K562 (cell line): ENCODE results near the gene ADM2. TPM values are rescaled to one million over a fixed set of nuclear protein-coding genes. Genes with fewer than 3 reads are reported as not detected.
A peak's percentile ranks its signal among the peaks of the same experiment; 100 is the strongest.

Source experiments
- ATAC-seq: fragments of 200-7000 bp; cut with Tn5 transposase; 3 replicates; pipeline ENCODE4 v1.9.1; 2020; ENCODE audit warnings: moderate library complexity
- BruUV-seq: library from RNA; stranded (reverse); fragments of 400-500 nt; replicated peaks from 2 replicates; lab custom pipeline; 2021; lab: Mats Ljungman, UMichigan
- CTCF ChIA-PET: fragments of 300-600 bp; formaldehyde crosslinking; extraction: SDS; loops from one replicate; lab custom pipeline; 2021; ENCODE audit warnings: low intra/inter-chr PET ratio; lab: Yijun Ruan, JAX
- POLR2A ChIA-PET: fragments of 300-600, 350-650 bp; sonication (Branson Sonifier 250); formaldehyde crosslinking; extraction: SDS; loops from one replicate; lab custom pipeline; 2021; ENCODE audit warnings: antibody characterized with exemption, inconsistent platforms; lab: Yijun Ruan, JAX
- DNase-seq, 4 experiments: peaks; one replicate each; pipeline versions ENCODE4 v3.0.0 to v3.0.0-alpha.2; 2011 to 2018; ENCODE audit warnings: low spot score in 3 of 4, mixed read lengths in 3 of 4; ENCODE audit errors: extremely low read depth in 1 of 4
- FAIRE-seq: peaks from 2 replicates; lab custom pipeline; 2011; peaks lifted over from hg19 to GRCh38; lab: Jason Lieb, UNC
- H2AFZ ChIP-seq: 2 replicates; pipeline ENCODE4 v1.6.0; 2011; ENCODE audit warnings: low read depth, low read length, control low read depth, inconsistent platforms
- H3K27ac ChIP-seq: fragments of 200-600 bp; 3 replicates; pipeline ENCODE4 v1.8.0; 2011; ENCODE audit warnings: low read depth, mild to moderate bottlenecking, control low read depth, inconsistent platforms, low read length, moderate library complexity, mixed read lengths; ENCODE audit errors: extremely low read depth
- H3K27me3 ChIP-seq, 2 experiments: fragments of 300-600 bp in 1 of 2; 2 replicates in 1 of 2; 3 replicates in 1 of 2; pipeline versions ENCODE4 v1.6.0 to v1.8.0; 2011; ENCODE audit warnings: inconsistent platforms in 2 of 2, low read length in 2 of 2, mild to moderate bottlenecking in 1 of 2, mixed read lengths in 1 of 2, moderate library complexity in 1 of 2; ENCODE audit not compliant: control insufficient read depth in 2 of 2, insufficient read depth in 2 of 2
- H3K36me3 ChIP-seq: fragments of 300-600 bp; 3 replicates; pipeline ENCODE4 v1.8.0; 2011; ENCODE audit warnings: mild to moderate bottlenecking, low read length, inconsistent platforms; ENCODE audit not compliant: control insufficient read depth, insufficient read depth
- H3K4me1 ChIP-seq, 2 experiments: fragments of 200-600 bp in 1 of 2; replicated peaks in 1 of 2; 2 replicates in 1 of 2; 3 replicates in 1 of 2; pipeline versions ENCODE4 v1.5.1 to v1.8.0; 2011; ENCODE audit warnings: inconsistent platforms in 2 of 2, low read length in 2 of 2, mild to moderate bottlenecking in 1 of 2, mixed read lengths in 1 of 2, moderate library complexity in 1 of 2; ENCODE audit not compliant: control insufficient read depth in 2 of 2, insufficient read depth in 2 of 2
- H3K4me2 ChIP-seq: 2 replicates; pipeline ENCODE4 v1.6.1; 2011; ENCODE audit warnings: low read length, control low read depth, inconsistent platforms, mixed read lengths; ENCODE audit not compliant: insufficient read depth
- H3K4me3 ChIP-seq: fragments of 200-600 bp; sonication (generic), shearing (Covaris generic); 2 replicates; pipeline ENCODE4 v1.5.1; 2016; ENCODE audit warnings: control low read depth, inconsistent platforms
- H3K79me2 ChIP-seq: fragments of 200-600 bp; 3 replicates; pipeline ENCODE4 v1.8.0; 2011; ENCODE audit warnings: low read length, inconsistent platforms; ENCODE audit not compliant: control insufficient read depth, insufficient read depth
- H3K9ac ChIP-seq, 2 experiments: 2 replicates each; pipeline versions ENCODE4 v1.6.0 to v1.6.1; 2011; ENCODE audit warnings: low read depth in 2 of 2, low read length in 2 of 2, control low read depth in 1 of 2, inconsistent platforms in 1 of 2, mild to moderate bottlenecking in 1 of 2, mixed read lengths in 1 of 2; ENCODE audit not compliant: insufficient read depth in 1 of 2
- H3K9me1 ChIP-seq: one replicate; pipeline ENCODE4 v1.6.0; 2011; ENCODE audit warnings: inconsistent platforms, mild to moderate bottlenecking, low read length, moderate library complexity; ENCODE audit not compliant: control insufficient read depth, insufficient read depth
- H3K9me3 ChIP-seq: replicated peaks from 2 replicates; pipeline ENCODE4 v1.5.1; 2011; ENCODE audit warnings: low read depth, low read length, inconsistent platforms; ENCODE audit not compliant: control insufficient read depth, insufficient read depth
- H4K20me1 ChIP-seq: replicated peaks from 2 replicates; pipeline ENCODE4 v1.6.1; 2011; ENCODE audit warnings: low read length, inconsistent platforms, mixed read lengths; ENCODE audit not compliant: control insufficient read depth, insufficient read depth
- BCOR ChIP-seq: fragments of 450-650 bp; IDR thresholded peaks from 2 replicates; pipeline ENCODE4 v1.6.1; 2016
- BHLHE40 ChIP-seq: IDR thresholded peaks from 2 replicates; pipeline ENCODE4 v1.6.1; 2011; ENCODE audit warnings: low read length, improper control_type of control experiment
- CEBPZ ChIP-seq: fragments of 150-350 bp; IDR thresholded peaks from 2 replicates; pipeline ENCODE4 v1.6.1; 2014; ENCODE audit warnings: low read depth, mild to moderate bottlenecking, low read length, borderline replicate concordance
- JUNB ChIP-seq: fragments of 450-650 bp; formaldehyde crosslinking; conservative IDR thresholded peaks from 2 replicates; pipeline ENCODE4 v1.4.0; 2020; ENCODE audit warnings: mild to moderate bottlenecking
- KDM1A ChIP-seq, 2 experiments: fragments of 450-650 bp; IDR thresholded peaks; 2 replicates each; pipeline ENCODE4 v1.6.1; 2016; ENCODE audit warnings: mild to moderate bottlenecking in 2 of 2
- MEF2A ChIP-seq: IDR thresholded peaks from 2 replicates; pipeline ENCODE4 v1.6.1; 2011; ENCODE audit warnings: low read depth, mild to moderate bottlenecking, low read length, moderate library complexity; ENCODE audit not compliant: control insufficient read depth
- NCOR1 ChIP-seq: fragments of 450-650 bp; IDR thresholded peaks from 2 replicates; pipeline ENCODE4 v1.6.1; 2016; ENCODE audit warnings: mild to moderate bottlenecking, moderate library complexity
- NFE2L1 ChIP-seq: fragments of 450-650 bp; IDR thresholded peaks from 2 replicates; pipeline ENCODE4 v1.6.1; 2016; ENCODE audit warnings: missing genetic modification characterization, low read depth, mild to moderate bottlenecking, missing compliant biosample characterization, moderate library complexity, borderline replicate concordance
- RBFOX2 ChIP-seq: fragments of 200-400 bp; formaldehyde crosslinking; IDR thresholded peaks from 2 replicates; pipeline ENCODE4 v1.6.1; 2017; ENCODE audit warnings: low read depth, mild to moderate bottlenecking, low read length, moderate library complexity
- RBM22 ChIP-seq: fragments of 200-400 bp; formaldehyde crosslinking; IDR thresholded peaks from 2 replicates; pipeline ENCODE4 v1.6.1; 2018; ENCODE audit warnings: low read length, low read depth; ENCODE audit not compliant: poor library complexity, severe bottlenecking
- SIN3A ChIP-seq, 2 experiments: fragments of 150-350 bp in 1 of 2; IDR thresholded peaks; 2 replicates each; pipeline ENCODE4 v1.6.1; 2011 to 2016; ENCODE audit warnings: borderline replicate concordance in 2 of 2, low read depth in 2 of 2, low read length in 2 of 2, mild to moderate bottlenecking in 2 of 2, moderate library complexity in 2 of 2; ENCODE audit not compliant: control insufficient read depth in 1 of 2
- SIRT6 ChIP-seq: IDR thresholded peaks from one replicate; pipeline ENCODE4 v1.6.1; 2012; ENCODE audit warnings: low read depth, mild to moderate bottlenecking, control low read depth, inconsistent platforms, low read length, moderate library complexity
- SMAD4 ChIP-seq: fragments of 250-450 bp; sonication (Bioruptor Pico); conservative IDR thresholded peaks from 2 replicates; pipeline ENCODE4 v1.8.0; 2021; ENCODE audit warnings: inconsistent platforms, mild to moderate bottlenecking, moderate library complexity
- ZNF174 ChIP-seq: fragments of 250-450 bp; sonication (Bioruptor Pico); IDR thresholded peaks from 2 replicates; pipeline ENCODE4 v1.4.0; 2020; ENCODE audit warnings: mild to moderate bottlenecking
- WGBS: fragments of 100-300 bp; shearing (Covaris generic); methylation state at CpG from one replicate; pipeline ENCODE4 v1.1.6; 2016; ENCODE audit warnings: low coverage, mixed read lengths; ENCODE audit not compliant: insufficient coverage; ENCODE audit errors: missing lambda C conversion rate; 5-methylcytosine and 5-hydroxymethylcytosine counted together
- in situ Hi-C: fragments of 300-500 bp; cut with MboI; formaldehyde crosslinking; loops from 4 replicates; pipeline ENCODE4 v1.15.0; 2018; ENCODE audit warnings: inconsistent platforms, mixed read lengths
- intact Hi-C: fragments of 100-400 bp; cut with micrococcal nuclease; formaldehyde crosslinking; loops from 2 replicates; pipeline ENCODE4 v1.14.2; 2022
- polyA plus RNA-seq, 8 experiments: library from polyadenylated mRNA; depleted of rRNA in 4 of 8; stranded (reverse) in 5 of 8; unstranded in 3 of 8; fragments of >200 nt; fragmentation: Nextera tagmentation in 2 of 8; fragmentation: Illumina TruSeq in 1 of 8; extraction: Ambion mirVana in 2 of 8; extraction: Trizol in 1 of 8; gene quantifications; 2 replicates each; pipeline versions ENCODE4 v1.2.1 to v1.2.3, GENCODE V29; 2011 to 2014; ENCODE audit warnings: inconsistent platforms in 1 of 8, missing spikeins in 1 of 8
- total RNA-seq, 7 experiments: library from RNA; depleted of rRNA in 6 of 7; stranded (reverse); fragments of >200 nt in 6 of 7; fragmentation: Illumina TruSeq in 2 of 7; extraction: Trizol in 2 of 7; gene quantifications; 2 replicates each; pipeline versions ENCODE4 v1.2.1 to v1.2.3, GENCODE V29; 2011 to 2021; ENCODE audit warnings: low replicate concordance in 1 of 7
- TF ChIP-seq, protein P1 (sequence below): IDR thresholded peaks from 2 replicates; pipeline ENCODE4 v1.6.1; 2014; ENCODE audit warnings: antibody characterized with exemption
- TF ChIP-seq, protein P2 (sequence below): fragments of 450-650 bp; IDR thresholded peaks from 2 replicates; pipeline ENCODE4 v1.6.1; 2018; ENCODE audit warnings: mild to moderate bottlenecking, low read depth; ENCODE audit not compliant: partially characterized antibody
- TF ChIP-seq, protein P3 (sequence below): sonication (generic); formaldehyde crosslinking; IDR thresholded peaks from 2 replicates; pipeline ENCODE4 v1.9.0; 2022; ENCODE audit warnings: mild to moderate bottlenecking, missing genetic modification reagents

The ADM2 gene
- total and polyA plus RNA-seq, 9 of the 15 experiments (the other 6 are each of a cell fraction or from before 2014, with no cell fraction given): 0.11 to 5.1 (median 0.38) TPM

GRCh38 chr22:50516891-50517290 lies 35.5 kb downstream of the ADM2 start:
- H4K20me1 ChIP-seq: no peaks in the 10 kb centered on the region
- no peaks in the 10 kb centered on the region for H3K9me3 ChIP-seq
- H3K9me1 ChIP-seq: no peaks in the 10 kb centered on the region
- no peak overlapping the region for H3K4me2 ChIP-seq
- no peak overlapping the region for H3K4me3 ChIP-seq
- in situ Hi-C loops: no loop called here
- peaks cover 0 to 4% of the 10 kb centered on the region in 2 experiments; a peak in 2 of 5 replicates for H3K4me1 ChIP-seq
- WGBS: 80% methylated on average over 1 of the region's 16 CpGs
- peaks cover 40% of the 10 kb centered on the region for H3K79me2 ChIP-seq
- no peaks in the 10 kb centered on the region for H3K27me3 ChIP-seq
- FAIRE-seq (no peak), DNase-seq (no peak)
- TF ChIP-seq KDM1A (IDR thresholded peaks at IDR 0.05): no peak
- no peak for TF ChIP-seq SIN3A (IDR thresholded peaks at IDR 0.05; ENCODE audit: borderline replicate concordance in 2 of 2, control insufficient read depth in 1 of 2, low read depth in 2 of 2, low read length in 2 of 2)
- TF ChIP-seq SMAD4 (CRISPR knock-in tag): no peak
- no peak for TF ChIP-seq MEF2A
- TF ChIP-seq ZNF174: no peak
- no peak for TF ChIP-seq NFE2L1 (tag)
- TF ChIP-seq NCOR1: no peak
- TF ChIP-seq, protein P1, sequence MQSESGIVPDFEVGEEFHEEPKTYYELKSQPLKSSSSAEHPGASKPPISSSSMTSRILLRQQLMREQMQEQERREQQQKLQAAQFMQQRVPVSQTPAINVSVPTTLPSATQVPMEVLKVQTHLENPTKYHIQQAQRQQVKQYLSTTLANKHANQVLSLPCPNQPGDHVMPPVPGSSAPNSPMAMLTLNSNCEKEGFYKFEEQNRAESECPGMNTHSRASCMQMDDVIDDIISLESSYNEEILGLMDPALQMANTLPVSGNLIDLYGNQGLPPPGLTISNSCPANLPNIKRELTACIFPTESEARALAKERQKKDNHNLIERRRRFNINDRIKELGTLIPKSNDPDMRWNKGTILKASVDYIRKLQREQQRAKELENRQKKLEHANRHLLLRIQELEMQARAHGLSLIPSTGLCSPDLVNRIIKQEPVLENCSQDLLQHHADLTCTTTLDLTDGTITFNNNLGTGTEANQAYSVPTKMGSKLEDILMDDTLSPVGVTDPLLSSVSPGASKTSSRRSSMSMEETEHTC: no peak
- no peak for TF ChIP-seq BCOR
- TF ChIP-seq RBFOX2: peak; percentile 35; the same call in 1 of the 2 replicates
- TF ChIP-seq BHLHE40: no peak
- TF ChIP-seq, protein P2, sequence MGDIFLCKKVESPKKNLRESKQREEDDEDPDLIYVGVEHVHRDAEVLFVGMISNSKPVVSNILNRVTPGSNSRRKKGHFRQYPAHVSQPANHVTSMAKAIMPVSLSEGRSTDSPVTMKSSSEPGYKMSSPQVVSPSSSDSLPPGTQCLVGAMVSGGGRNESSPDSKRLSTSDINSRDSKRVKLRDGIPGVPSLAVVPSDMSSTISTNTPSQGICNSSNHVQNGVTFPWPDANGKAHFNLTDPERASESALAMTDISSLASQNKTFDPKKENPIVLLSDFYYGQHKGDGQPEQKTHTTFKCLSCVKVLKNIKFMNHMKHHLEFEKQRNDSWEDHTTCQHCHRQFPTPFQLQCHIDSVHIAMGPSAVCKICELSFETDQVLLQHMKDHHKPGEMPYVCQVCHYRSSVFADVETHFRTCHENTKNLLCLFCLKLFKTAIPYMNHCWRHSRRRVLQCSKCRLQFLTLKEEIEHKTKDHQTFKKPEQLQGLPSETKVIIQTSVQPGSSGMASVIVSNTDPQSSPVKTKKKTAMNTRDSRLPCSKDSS: no peak
- TF ChIP-seq RBM22: peak; percentile 29
- no peak for TF ChIP-seq SIRT6
- no peak for TF ChIP-seq JUNB (CRISPR knock-in tag)
- TF ChIP-seq, protein P3, sequence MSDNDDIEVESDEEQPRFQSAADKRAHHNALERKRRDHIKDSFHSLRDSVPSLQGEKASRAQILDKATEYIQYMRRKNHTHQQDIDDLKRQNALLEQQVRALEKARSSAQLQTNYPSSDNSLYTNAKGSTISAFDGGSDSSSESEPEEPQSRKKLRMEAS (CRISPR knock-in tag): no peak
- TF ChIP-seq CEBPZ: no peak
- TF ChIP-seq, all 486 proteins: peak for 2
- intact Hi-C loops: no loop called here
- Histone ChIP-seq H3K9ac (no peak overlapping the region), H3K36me3 (peaks cover 67% of the 10 kb centered on the region; the same call in 1 of the 3 replicates), H3K27ac (no peak overlapping the region), H2AFZ (no peak overlapping the region)
- CTCF ChIA-PET: no interaction called here
- POLR2A ChIA-PET: interaction anchor here (0.6 to 2.7 kb wide), 2 partner anchors 9 to 138 kb away, joined by 3 to 11 read pairs; partner anchors contain the start of genes LMF2 and NCAPH2
- ATAC-seq: no peak
- BruUV-seq: no TSS peak
